Naive thymus-derived CD8-positive, alpha-beta T cell (primary cell): ENCODE results near the gene DCLK2. TPM values are rescaled to one million over a fixed set of nuclear protein-coding genes. Genes with fewer than 3 reads are reported as not detected.
A peak's percentile ranks its signal among the peaks of the same experiment; 100 is the strongest.

ENCODE experiments used
- ATAC-seq, 2 donors: fragments of 150-1000 bp; cut with Tn5 transposase in 1 of 2; sonication (Bioruptor Pico), chemical (Tn5 transposase) in 1 of 2; 1 replicate in 1 of 2; 2 replicates in 1 of 2; pipeline ENCODE4 v1.10.0; 2021; ENCODE audit warnings: mild to moderate bottlenecking in 2 of 2, moderate library complexity in 2 of 2
- POLR2A ChIA-PET: fragments of 350-600 bp; sonication (Branson Sonifier 250); formaldehyde crosslinking; loops from one replicate; lab custom pipeline; 2021; ENCODE audit warnings: antibody characterized with exemption; lab: Charles Lee
- DNase-seq, 10 donors: peaks; one replicate each; pipeline versions ENCODE4 v3.0.0 to v3.0.0-alpha.2; 2020 to 2022
- H3K27ac Mint-ChIP-seq, 10 donors: one replicate each; pipeline ENCODE4 v1.8.0; 2020 to 2022; ENCODE audit warnings: mild to moderate bottlenecking in 10 of 10, mixed read lengths in 10 of 10, moderate library complexity in 4 of 10, inconsistent platforms in 1 of 10
- H3K27me3 Mint-ChIP-seq, 5 donors: one replicate each; pipeline ENCODE4 v1.8.0; 2021 to 2022; ENCODE audit warnings: mixed read lengths in 5 of 5
- H3K36me3 Mint-ChIP-seq, 3 donors: one replicate each; pipeline ENCODE4 v1.8.0; 2020 to 2022; ENCODE audit warnings: mixed read lengths in 3 of 3, mild to moderate bottlenecking in 2 of 3, inconsistent platforms in 1 of 3
- H3K4me1 Mint-ChIP-seq, 4 donors: one replicate each; pipeline ENCODE4 v1.8.0; 2021 to 2022; ENCODE audit warnings: mixed read lengths in 4 of 4
- H3K4me3 Mint-ChIP-seq, 10 donors: one replicate each; pipeline ENCODE4 v1.8.0; 2020 to 2022; ENCODE audit warnings: mild to moderate bottlenecking in 10 of 10, mixed read lengths in 10 of 10, moderate library complexity in 6 of 10, inconsistent platforms in 1 of 10
- H3K9me3 Mint-ChIP-seq, 9 donors: one replicate each; pipeline ENCODE4 v1.8.0; 2020 to 2022; ENCODE audit warnings: mixed read lengths in 9 of 9, mild to moderate bottlenecking in 3 of 9, inconsistent platforms in 1 of 9, moderate library complexity in 1 of 9
- polyA plus RNA-seq, 3 donors: library from polyadenylated mRNA; unstranded; fragments of 300-500 nt; fragmentation: Illumina TruSeq; gene quantifications; one replicate each; pipeline ENCODE4 v1.2.3, GENCODE V29; 2021
- total RNA-seq, 8 experiments: library from RNA in 2 of 8; stranded (reverse) in 2 of 8; gene quantifications; one replicate each; pipeline ENCODE4 v1.2.3 and lab custom pipeline; 2021 to 2026

The DCLK2 gene
- total and polyA plus RNA-seq, 5 experiments from 2014 or later: 0.20 TPM; not detected in 4

DNA sequence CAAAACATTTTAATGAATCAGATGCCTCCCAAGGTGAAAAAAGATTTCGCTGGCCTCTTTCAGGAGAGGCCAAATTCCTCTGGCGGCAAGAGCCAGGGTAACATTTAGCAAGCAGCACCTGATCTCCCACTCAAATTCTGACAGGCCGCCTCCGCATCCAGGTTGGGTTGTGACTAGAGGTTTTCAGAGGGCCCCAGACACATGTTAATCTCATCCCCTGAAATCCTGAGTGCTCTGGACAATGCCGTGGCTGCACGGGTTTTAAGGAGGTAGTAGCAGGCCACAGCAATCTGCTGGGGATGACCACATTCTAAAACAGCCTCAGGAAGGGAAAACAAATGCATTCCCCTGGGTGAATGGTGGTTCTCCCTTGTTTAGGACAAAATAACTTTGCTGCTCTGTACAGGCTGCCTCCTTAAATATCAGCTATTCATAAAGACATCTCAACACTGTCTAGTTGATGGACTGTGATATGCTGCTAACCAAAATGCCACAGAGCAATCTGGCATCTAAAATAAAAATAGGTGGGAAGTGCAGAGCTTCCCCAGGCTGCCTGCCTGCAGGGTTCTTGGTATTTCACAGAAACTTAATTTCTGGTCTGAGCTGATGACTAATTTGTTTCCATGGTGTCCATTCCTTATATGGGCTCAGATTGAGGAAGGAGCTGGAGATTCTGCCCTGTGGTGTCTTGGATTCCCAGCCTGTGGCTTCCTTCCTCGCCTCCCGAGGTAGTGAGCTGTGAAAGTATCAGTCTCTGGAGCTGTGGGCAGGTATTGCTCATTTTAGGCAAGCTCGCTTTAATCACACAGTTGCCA is 202.0 kb downstream of the DCLK2 start:
- POLR2A ChIA-PET: no interaction called here
- ATAC-seq (no peak), DNase-seq (no peak)
- Mint-ChIP-seq H3K27me3 (no peaks in the 10 kb centered on the region), H3K36me3 (peaks cover 64 to 96% (median 90%) of the 10 kb centered on the region in 3 donors), H3K4me1 (no peaks in the 10 kb centered on the region), H3K4me3 (no peak overlapping the region), H3K27ac (peak overlapping the region in 1 of 10 donors; percentile 15), H3K9me3 (peaks cover 0 to 19% (median 9%) of the 10 kb centered on the region in 9 donors)

DNA sequence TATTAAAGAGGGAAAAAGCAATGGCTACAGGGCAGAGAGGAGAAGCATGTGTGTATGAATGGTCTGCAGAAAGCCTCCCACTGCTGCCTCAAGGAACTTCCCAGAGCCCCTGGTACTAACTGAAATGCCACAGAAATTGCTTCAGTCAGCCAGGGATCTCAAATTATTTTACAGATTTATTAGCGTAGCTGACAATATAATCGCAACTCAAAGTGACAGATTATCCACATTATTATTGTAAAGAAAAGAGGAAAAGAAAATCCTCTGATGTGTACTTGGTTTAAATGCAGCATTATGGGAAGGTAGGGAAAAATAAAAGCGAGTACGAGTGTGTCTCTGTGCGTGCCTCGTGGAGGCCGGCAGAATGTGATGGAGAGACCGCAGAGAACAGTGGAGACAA is 202.7 kb downstream of the DCLK2 start:
- ATAC-seq: no peak
- DNase-seq: no peak
- POLR2A ChIA-PET: no interaction called here
- H3K36me3 Mint-ChIP-seq: peaks cover 66 to 95% (median 86%) of the 10 kb centered on the region in 3 donors
- H3K27ac Mint-ChIP-seq: no peak overlapping the region
- no peaks in the 10 kb centered on the region for H3K27me3 Mint-ChIP-seq
- no peak overlapping the region for H3K4me3 Mint-ChIP-seq
- H3K4me1 Mint-ChIP-seq: no peaks in the 10 kb centered on the region
- peaks cover 0 to 17% (median 9%) of the 10 kb centered on the region in 9 donors for H3K9me3 Mint-ChIP-seq

DNA sequence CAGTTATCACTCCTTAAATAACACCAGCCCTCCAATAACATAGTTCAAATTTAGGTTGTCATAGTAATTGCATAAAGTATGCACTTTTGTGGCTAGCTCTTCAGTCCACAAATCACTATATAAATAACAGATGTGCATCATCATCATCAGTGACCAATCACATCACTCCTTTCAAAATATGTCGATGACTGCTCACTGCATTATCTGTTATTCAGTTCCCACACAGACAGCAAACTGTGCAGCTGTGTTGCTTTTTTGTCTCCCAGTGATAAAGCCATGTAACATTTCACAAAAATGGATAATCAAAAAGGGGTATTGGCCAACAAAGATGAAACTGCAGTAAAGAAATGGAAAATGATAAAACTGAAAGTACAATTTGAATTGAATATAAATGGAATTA is 205.4 kb downstream of the DCLK2 start:
- DNase-seq: no peak
- H3K27ac Mint-ChIP-seq: peak overlapping the region in 2 of 10 donors; percentile 33 to 66
- H3K4me3 Mint-ChIP-seq: no peak overlapping the region
- no peaks in the 10 kb centered on the region for H3K27me3 Mint-ChIP-seq
- no peaks in the 10 kb centered on the region for H3K4me1 Mint-ChIP-seq
- peaks cover 55 to 86% (median 63%) of the 10 kb centered on the region in 3 donors for H3K36me3 Mint-ChIP-seq
- peaks cover 0 to 4% (median 0%) of the 10 kb centered on the region in 9 donors for H3K9me3 Mint-ChIP-seq
- ATAC-seq: no peak
- POLR2A ChIA-PET: no interaction called here

GRCh38 chr4:150286656-150287055 is 208.4 kb downstream of the DCLK2 start:
- POLR2A ChIA-PET: no interaction called here
- Mint-ChIP-seq H3K27ac (no peak overlapping the region), H3K4me1 (peaks cover 0 to 9% (median 1%) of the 10 kb centered on the region in 4 donors)

DNA sequence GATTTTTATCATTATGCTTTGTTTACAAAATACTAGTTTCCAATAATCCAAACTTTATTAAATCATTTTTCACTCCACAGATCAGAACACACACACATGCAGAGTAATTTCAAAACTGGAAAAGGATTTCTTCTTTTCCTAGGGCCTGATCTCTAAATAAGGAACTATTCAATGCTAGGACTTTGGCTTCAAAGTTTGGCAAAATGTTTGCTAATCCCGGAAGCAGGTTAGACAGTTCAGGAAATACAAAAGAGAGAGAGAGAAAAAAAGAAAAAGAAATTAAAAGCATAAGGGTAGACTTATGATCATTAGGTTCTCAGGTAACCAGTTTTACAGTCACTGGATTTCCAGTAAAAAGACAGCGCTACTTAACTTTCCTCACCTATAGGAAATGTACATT is 211.0 kb downstream of the DCLK2 start:
- ATAC-seq: no peak
- Mint-ChIP-seq H3K4me1 (peaks cover 0 to 9% (median 1%) of the 10 kb centered on the region in 4 donors), H3K27ac (peak overlapping the region in 1 of 10 donors; percentile 15), H3K9me3 (peaks cover 0 to 6% (median 0%) of the 10 kb centered on the region in 9 donors), H3K4me3 (no peak overlapping the region), H3K27me3 (no peaks in the 10 kb centered on the region), H3K36me3 (peaks cover 17 to 38% (median 24%) of the 10 kb centered on the region in 3 donors)
- POLR2A ChIA-PET: no interaction called here
- DNase-seq: no peak

More at GRCh38 chr4:150286656-150287055, 208.4 kb downstream of the DCLK2 start:
- ATAC-seq (no peak), DNase-seq (no peak)
- no peaks in the 10 kb centered on the region for H3K9me3 Mint-ChIP-seq
- H3K27me3 Mint-ChIP-seq: no peaks in the 10 kb centered on the region
- no peak overlapping the region for H3K4me3 Mint-ChIP-seq
- H3K36me3 Mint-ChIP-seq: peaks cover 31 to 63% (median 33%) of the 10 kb centered on the region in 3 donors

- POLR2A ChIA-PET: no interaction called here
- H3K4me3 Mint-ChIP-seq: peak overlapping the region in 1 of 10 donors; percentile 9
- peaks cover 17 to 34% (median 27%) of the 10 kb centered on the region in 3 donors for H3K36me3 Mint-ChIP-seq
- DNase-seq: no peak
- H3K27me3 Mint-ChIP-seq: no peaks in the 10 kb centered on the region
- H3K27ac Mint-ChIP-seq: no peak overlapping the region
- no peak for ATAC-seq
- H3K4me1 Mint-ChIP-seq: peaks cover 0 to 9% (median 1%) of the 10 kb centered on the region in 4 donors
- H3K9me3 Mint-ChIP-seq: peaks cover 0 to 6% (median 0%) of the 10 kb centered on the region in 9 donors
Observed at GRCh38 chr4:150289881-150290280, 211.6 kb downstream of the DCLK2 start.

DNA sequence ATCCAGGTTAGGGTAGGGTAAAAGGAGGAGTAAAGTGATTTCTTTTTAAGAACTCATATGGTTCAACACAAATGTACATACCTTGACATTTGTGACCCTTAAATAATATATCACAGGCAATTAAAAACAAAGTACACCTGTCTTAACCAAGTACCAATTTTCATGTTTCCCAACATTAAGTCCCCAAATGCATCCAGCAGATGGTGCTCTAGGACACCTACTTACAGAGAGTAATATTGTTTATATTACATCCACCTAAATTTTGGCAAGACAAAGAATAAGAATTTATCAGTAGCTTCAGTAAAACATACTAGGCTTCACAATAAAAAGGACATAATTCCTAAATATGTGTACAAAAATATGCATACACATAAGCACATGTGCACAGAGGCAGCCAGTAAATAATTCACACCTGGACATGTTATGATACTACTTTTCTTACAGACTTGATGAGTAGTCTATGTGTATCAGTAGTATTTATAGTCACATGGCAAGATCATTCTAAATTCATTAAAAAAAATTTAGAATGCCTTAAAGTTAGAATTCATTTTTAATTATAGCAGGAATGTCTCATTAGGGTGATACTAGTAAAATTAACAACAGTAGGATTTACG is 219.7 kb downstream of the DCLK2 start:
- peaks cover 0 to 3% (median 0%) of the 10 kb centered on the region in 9 donors for H3K9me3 Mint-ChIP-seq
- H3K36me3 Mint-ChIP-seq: peaks cover 6 to 16% (median 12%) of the 10 kb centered on the region in 3 donors
- POLR2A ChIA-PET: no interaction called here
- H3K4me3 Mint-ChIP-seq: no peak overlapping the region
- H3K27me3 Mint-ChIP-seq: no peaks in the 10 kb centered on the region
- H3K4me1 Mint-ChIP-seq: peaks cover 0 to 2% (median 0%) of the 10 kb centered on the region in 4 donors
- DNase-seq: peak in 3 of 10 donors; percentile 1 to 11 (median 4)
- no peak for ATAC-seq
- no peak overlapping the region for H3K27ac Mint-ChIP-seq

GRCh38 chr4:150299816-150300215 is 221.6 kb downstream of the DCLK2 start:
- ATAC-seq: no peak
- H3K27ac Mint-ChIP-seq: no peak overlapping the region
- no peaks in the 10 kb centered on the region for H3K27me3 Mint-ChIP-seq

GRCh38 chr4:150302553-150302952 is 224.3 kb downstream of the DCLK2 start:
- peaks cover 0 to 29% (median 11%) of the 10 kb centered on the region in 3 donors for H3K36me3 Mint-ChIP-seq

More at GRCh38 chr4:150299816-150300215, 221.6 kb downstream of the DCLK2 start:
- peaks cover 0 to 17% (median 6%) of the 10 kb centered on the region in 3 donors for H3K36me3 Mint-ChIP-seq
- peaks cover 0 to 2% (median 0%) of the 10 kb centered on the region in 4 donors for H3K4me1 Mint-ChIP-seq
- no peak for DNase-seq
- POLR2A ChIA-PET: no interaction called here
- no peaks in the 10 kb centered on the region for H3K9me3 Mint-ChIP-seq
- H3K4me3 Mint-ChIP-seq: no peak overlapping the region

GRCh38 chr4:150305995-150306394 is 227.8 kb downstream of the DCLK2 start:
- POLR2A ChIA-PET: no interaction called here
- Mint-ChIP-seq H3K36me3 (peaks cover 4 to 50% (median 18%) of the 10 kb centered on the region in 3 donors), H3K27ac (peak overlapping the region in 1 of 10 donors; percentile 38), H3K9me3 (no peaks in the 10 kb centered on the region), H3K4me3 (no peak overlapping the region), H3K27me3 (no peaks in the 10 kb centered on the region), H3K4me1 (peaks cover 0 to 2% (median 0%) of the 10 kb centered on the region in 4 donors)
- DNase-seq (no peak), ATAC-seq (no peak)

More at GRCh38 chr4:150302553-150302952, 224.3 kb downstream of the DCLK2 start:
- POLR2A ChIA-PET: no interaction called here
- no peaks in the 10 kb centered on the region for H3K27me3 Mint-ChIP-seq
- DNase-seq (no peak), ATAC-seq (no peak)
- peaks cover 0 to 2% (median 0%) of the 10 kb centered on the region in 4 donors for H3K4me1 Mint-ChIP-seq
- H3K9me3 Mint-ChIP-seq: no peaks in the 10 kb centered on the region
- H3K4me3 Mint-ChIP-seq: no peak overlapping the region
- peak overlapping the region in 1 of 10 donors; percentile 13 for H3K27ac Mint-ChIP-seq

DNA sequence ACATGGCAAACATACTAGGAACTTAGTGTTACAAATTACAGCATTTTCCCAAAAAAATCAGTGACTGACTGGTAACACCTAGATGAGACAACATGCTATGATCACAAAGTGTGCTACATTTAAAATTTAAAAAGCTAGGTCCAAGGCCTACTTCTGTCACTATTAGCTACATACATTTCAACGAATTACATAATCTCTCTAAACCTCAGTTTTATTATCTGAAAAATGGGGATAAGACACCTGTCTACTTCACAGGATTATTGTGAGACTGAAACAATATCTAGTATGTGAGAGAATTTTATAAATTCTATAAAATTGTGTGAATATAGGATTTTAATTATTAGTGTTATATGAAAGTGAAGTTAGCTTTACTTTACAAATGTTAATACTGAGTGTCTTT is 228.5 kb downstream of the DCLK2 start:
- no peaks in the 10 kb centered on the region for H3K27me3 Mint-ChIP-seq
- DNase-seq: no peak
- no peak overlapping the region for H3K4me3 Mint-ChIP-seq
- no peak for ATAC-seq
- H3K36me3 Mint-ChIP-seq: peaks cover 4 to 50% (median 18%) of the 10 kb centered on the region in 3 donors
- POLR2A ChIA-PET: no interaction called here
- no peaks in the 10 kb centered on the region for H3K9me3 Mint-ChIP-seq
- H3K4me1 Mint-ChIP-seq: no peaks in the 10 kb centered on the region
- peak overlapping the region in 1 of 10 donors; percentile 20 for H3K27ac Mint-ChIP-seq
